Gastrocnemius medialis (tissue), 4 donors: ENCODE data around the gene PDIA2.

Source experiments
- POLR2A ChIP-seq, 2 donors: fragments of 450-650 bp; IDR thresholded peaks; one replicate each; pipeline ENCODE4 v1.6.1; 2017; ENCODE audit warnings: antibody characterized with exemption in 2 of 2, mild to moderate bottlenecking in 2 of 2, moderate library complexity in 2 of 2
- TF ChIP-seq, protein P1 (sequence below), 5 experiments: fragments of 450-650 bp in 3 of 5; fragments of 200-600 bp in 2 of 5; sonication (generic) in 2 of 5; IDR thresholded peaks in 4 of 5; conservative IDR thresholded peaks in 1 of 5; 1 replicate in 4 of 5; 2 replicates in 1 of 5; pipeline ENCODE4 v1.5.1; 2016 to 2019; ENCODE audit warnings: antibody characterized with exemption in 5 of 5, mild to moderate bottlenecking in 3 of 5, moderate library complexity in 3 of 5

DNA sequence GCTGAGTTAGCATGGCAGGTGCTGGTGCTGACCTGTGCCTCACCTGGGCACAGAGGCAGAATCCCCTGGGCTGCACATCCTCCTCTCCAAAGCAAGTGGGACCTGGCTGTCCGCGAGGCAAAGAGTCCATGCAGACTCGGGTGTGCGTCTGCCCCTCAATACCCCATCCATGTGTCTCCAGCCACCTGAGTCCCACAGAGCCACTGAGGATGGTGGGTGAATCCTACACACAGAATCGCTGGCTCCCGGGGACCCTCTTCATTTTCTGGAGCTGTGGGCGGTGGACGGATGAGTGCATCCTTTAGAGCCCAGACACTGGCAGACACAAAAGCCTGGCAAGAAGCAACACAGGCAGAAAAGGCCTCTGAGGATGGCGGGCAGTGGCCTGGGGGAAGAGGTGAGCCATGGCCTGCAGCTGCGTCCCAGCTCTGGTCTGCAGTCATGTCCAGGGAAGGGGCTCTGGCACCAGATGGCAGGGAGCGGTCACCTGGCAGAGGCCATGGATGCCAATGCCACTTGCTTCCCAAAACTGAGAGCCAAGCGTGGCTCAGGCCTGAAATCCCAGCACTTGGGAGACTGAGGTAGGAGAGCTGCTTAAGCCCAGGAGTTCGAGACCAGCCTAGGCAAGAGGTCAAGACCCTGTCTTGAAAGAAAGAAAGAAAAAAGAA is 39.6 kb downstream of the PDIA2 start:
- TF ChIP-seq POLR2A (IDR thresholded peaks at IDR 0.05), result no peak
- TF ChIP-seq, protein P1, sequence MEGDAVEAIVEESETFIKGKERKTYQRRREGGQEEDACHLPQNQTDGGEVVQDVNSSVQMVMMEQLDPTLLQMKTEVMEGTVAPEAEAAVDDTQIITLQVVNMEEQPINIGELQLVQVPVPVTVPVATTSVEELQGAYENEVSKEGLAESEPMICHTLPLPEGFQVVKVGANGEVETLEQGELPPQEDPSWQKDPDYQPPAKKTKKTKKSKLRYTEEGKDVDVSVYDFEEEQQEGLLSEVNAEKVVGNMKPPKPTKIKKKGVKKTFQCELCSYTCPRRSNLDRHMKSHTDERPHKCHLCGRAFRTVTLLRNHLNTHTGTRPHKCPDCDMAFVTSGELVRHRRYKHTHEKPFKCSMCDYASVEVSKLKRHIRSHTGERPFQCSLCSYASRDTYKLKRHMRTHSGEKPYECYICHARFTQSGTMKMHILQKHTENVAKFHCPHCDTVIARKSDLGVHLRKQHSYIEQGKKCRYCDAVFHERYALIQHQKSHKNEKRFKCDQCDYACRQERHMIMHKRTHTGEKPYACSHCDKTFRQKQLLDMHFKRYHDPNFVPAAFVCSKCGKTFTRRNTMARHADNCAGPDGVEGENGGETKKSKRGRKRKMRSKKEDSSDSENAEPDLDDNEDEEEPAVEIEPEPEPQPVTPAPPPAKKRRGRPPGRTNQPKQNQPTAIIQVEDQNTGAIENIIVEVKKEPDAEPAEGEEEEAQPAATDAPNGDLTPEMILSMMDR (IDR thresholded peaks at IDR 0.05 in 4 of 5, conservative IDR thresholded peaks at IDR 0.05 in 1 of 5), result no peak
